Neural cell (in vitro differentiated cells): ENCODE results near the gene FAR2. TPM values are rescaled to one million over a fixed set of nuclear protein-coding genes. Genes with fewer than 3 reads are reported as not detected.

Source experiments
- H2AFZ ChIP-seq: fragments of 200-600, 300-800 bp; sonication (generic), shearing (Covaris generic); 2 replicates; pipeline ENCODE4 v1.6.0; 2014; ENCODE audit warnings: low read depth, mild to moderate bottlenecking, antibody characterized with exemption, low read length, moderate library complexity
- H3F3A ChIP-seq: fragments of 200-600 bp; shearing (Covaris generic); 2 replicates; pipeline ENCODE4 v1.6.1; 2016; ENCODE audit warnings: mild to moderate bottlenecking, moderate library complexity, mixed read lengths, antibody characterized with exemption, low read length; ENCODE audit not compliant: insufficient read depth, poor library complexity, severe bottlenecking
- H3K27ac ChIP-seq: fragments of 200-600, 300-800 bp; sonication (generic), shearing (Covaris generic); 2 replicates; pipeline ENCODE4 v1.5.1; 2014; ENCODE audit warnings: mild to moderate bottlenecking, low read length, moderate library complexity
- H3K27me3 ChIP-seq: fragments of 300-800, 200-600 bp; sonication (generic), shearing (Covaris generic); 2 replicates; pipeline ENCODE4 v1.6.0; 2014; ENCODE audit warnings: mild to moderate bottlenecking, low read depth, low read length, moderate library complexity; ENCODE audit not compliant: insufficient read depth
- H3K36me3 ChIP-seq: fragments of 300-800, 200-600 bp; sonication (generic), shearing (Covaris generic); 2 replicates; pipeline ENCODE4 v1.5.1; 2014; ENCODE audit warnings: mild to moderate bottlenecking, antibody characterized with exemption, low read length, moderate library complexity; ENCODE audit not compliant: insufficient read depth
- H3K4me2 ChIP-seq: fragments of 300-800, 200-600 bp; sonication (generic), shearing (Covaris generic); 2 replicates; pipeline ENCODE4 v1.6.0; 2014; ENCODE audit warnings: mild to moderate bottlenecking, low read length
- H3K4me3 ChIP-seq: fragments of 300-800, 200-600 bp; sonication (generic), shearing (Covaris generic); 2 replicates; pipeline ENCODE4 v1.5.1; 2014; ENCODE audit warnings: mild to moderate bottlenecking, low read length, moderate library complexity
- H3K79me2 ChIP-seq: fragments of 200-600 bp; shearing (Covaris generic); replicated peaks from 2 replicates; pipeline ENCODE4 v1.6.0; 2014; ENCODE audit warnings: mild to moderate bottlenecking, low read length, moderate library complexity; ENCODE audit not compliant: insufficient read depth
- H3K9ac ChIP-seq: fragments of 300-800, 200-600 bp; sonication (generic), shearing (Covaris generic); 2 replicates; pipeline ENCODE4 v1.6.1; 2016; ENCODE audit warnings: mild to moderate bottlenecking, low read length, mixed read lengths
- H3K9me2 ChIP-seq: fragments of 200-600 bp; shearing (Covaris generic); 2 replicates; pipeline ENCODE4 v1.6.1; 2016; ENCODE audit warnings: mild to moderate bottlenecking, low read length, mixed read lengths; ENCODE audit not compliant: insufficient read depth
- H3K9me3 ChIP-seq: fragments of 200-600, 300-800 bp; sonication (generic), shearing (Covaris generic); 2 replicates; pipeline ENCODE4 v1.6.1; 2016; ENCODE audit warnings: mild to moderate bottlenecking, mixed run types, low read length, moderate library complexity, mixed read lengths
- H4K20me1 ChIP-seq: fragments of 200-600 bp; shearing (Covaris generic); 2 replicates; pipeline ENCODE4 v1.6.1; 2016; ENCODE audit warnings: mild to moderate bottlenecking, mixed run types; ENCODE audit not compliant: insufficient read depth
- EP300 ChIP-seq: fragments of 450-650 bp; conservative IDR thresholded peaks from 2 replicates; pipeline ENCODE4 v1.6.1; 2014; ENCODE audit warnings: antibody characterized with exemption, mild to moderate bottlenecking, moderate library complexity; ENCODE audit not compliant: poor library complexity, severe bottlenecking
- EZH2 ChIP-seq: fragments of 200-600, 300-800 bp; shearing (Covaris generic), sonication (generic); IDR thresholded peaks from 2 replicates; pipeline ENCODE4 v1.6.1; 2014; ENCODE audit warnings: antibody characterized with exemption, low read length, borderline replicate concordance, mild to moderate bottlenecking; ENCODE audit not compliant: insufficient read depth, poor library complexity, severe bottlenecking
- MXI1 ChIP-seq: fragments of 450-650 bp; conservative IDR thresholded peaks from 2 replicates; pipeline ENCODE4 v1.6.1; 2014; ENCODE audit warnings: antibody characterized with exemption, mild to moderate bottlenecking; ENCODE audit not compliant: poor library complexity, severe bottlenecking
- POLR2AphosphoS5 ChIP-seq: IDR thresholded peaks from 2 replicates; pipeline ENCODE4 v1.6.1; 2012
- RAD21 ChIP-seq: fragments of 450-650 bp; conservative IDR thresholded peaks from 2 replicates; pipeline ENCODE4 v1.6.1; 2014; ENCODE audit warnings: antibody characterized with exemption, mild to moderate bottlenecking, moderate library complexity
- SMC3 ChIP-seq: fragments of 450-650 bp; conservative IDR thresholded peaks from 2 replicates; pipeline ENCODE4 v1.6.1; 2014; ENCODE audit warnings: antibody characterized with exemption, mild to moderate bottlenecking, moderate library complexity; ENCODE audit not compliant: poor library complexity
- TAF1 ChIP-seq: IDR thresholded peaks from 2 replicates; pipeline ENCODE4 v1.6.1; 2012; ENCODE audit warnings: low read depth
- polyA plus RNA-seq: library from polyadenylated mRNA; depleted of rRNA; stranded (reverse); fragments of >200 nt; gene quantifications from 2 replicates; pipeline ENCODE4 v1.2.3, GENCODE V29; 2014
- TF ChIP-seq, protein P1 (sequence below): IDR thresholded peaks from 2 replicates; pipeline ENCODE4 v1.6.1; 2012; ENCODE audit warnings: borderline replicate concordance
- TF ChIP-seq, protein P2 (sequence below): fragments of 450-650 bp; IDR thresholded peaks from 2 replicates; pipeline ENCODE4 v1.5.1; 2014; ENCODE audit warnings: antibody characterized with exemption, mild to moderate bottlenecking, moderate library complexity; ENCODE audit not compliant: poor library complexity, severe bottlenecking

Gene FAR2
- polyA plus RNA-seq, 1 donor from 2014 or later: 0.99 TPM

DNA sequence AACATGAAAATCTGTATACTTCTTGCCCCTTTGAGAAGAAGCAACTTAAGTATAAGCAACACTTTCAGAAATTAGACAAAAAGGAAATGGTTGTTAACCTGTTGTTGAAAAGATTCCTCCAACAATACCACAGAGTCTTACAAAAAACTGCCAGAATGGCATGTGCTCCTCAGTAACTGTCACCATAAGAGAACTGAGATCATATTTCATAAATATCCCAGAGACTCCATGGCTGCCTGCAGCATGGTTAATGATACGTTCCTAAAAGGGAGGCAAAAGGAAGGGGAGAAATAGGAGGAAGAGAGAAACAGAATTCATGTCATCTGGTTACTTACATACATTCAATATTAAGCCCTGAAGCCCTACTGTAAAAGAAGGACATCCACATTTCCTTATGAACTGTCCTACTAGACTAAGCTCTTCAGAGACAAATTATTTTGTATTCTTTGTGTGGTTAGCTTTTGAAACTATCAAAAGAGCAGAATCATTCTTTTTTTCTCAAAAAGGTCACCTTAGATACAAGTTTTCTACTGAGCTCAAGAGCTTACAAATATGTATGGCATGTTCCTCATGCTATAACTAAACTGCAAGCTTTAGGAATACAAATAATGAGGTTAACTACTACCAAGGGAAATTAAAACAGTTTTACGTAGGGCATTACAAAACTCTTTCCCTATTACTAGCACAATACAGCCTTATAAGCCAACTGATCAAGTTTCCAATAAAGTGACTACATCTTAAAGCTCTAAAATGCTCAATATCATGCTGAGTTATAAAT, 194.1 kb downstream of the FAR2 start:
- no peaks in the 10 kb centered on the region for H3K9me3 ChIP-seq
- H3K27ac ChIP-seq: no peak overlapping the region
- H3K36me3 ChIP-seq: peaks cover 3% of the 10 kb centered on the region
- H3K79me2 ChIP-seq: no peaks in the 10 kb centered on the region
- no peaks in the 10 kb centered on the region for H4K20me1 ChIP-seq
- H3K4me3 ChIP-seq: no peak overlapping the region
- no peak overlapping the region for H2AFZ ChIP-seq
- no peaks in the 10 kb centered on the region for H3F3A ChIP-seq
- H3K4me2 ChIP-seq: no peak overlapping the region
- H3K9me2 ChIP-seq: no peaks in the 10 kb centered on the region
- TF ChIP-seq RAD21 (no peak), EZH2 (no peak), SMC3 (no peak), EP300 (no peak), MXI1 (no peak), POLR2AphosphoS5 (no peak), TAF1 (no peak)
- TF ChIP-seq, protein P1, sequence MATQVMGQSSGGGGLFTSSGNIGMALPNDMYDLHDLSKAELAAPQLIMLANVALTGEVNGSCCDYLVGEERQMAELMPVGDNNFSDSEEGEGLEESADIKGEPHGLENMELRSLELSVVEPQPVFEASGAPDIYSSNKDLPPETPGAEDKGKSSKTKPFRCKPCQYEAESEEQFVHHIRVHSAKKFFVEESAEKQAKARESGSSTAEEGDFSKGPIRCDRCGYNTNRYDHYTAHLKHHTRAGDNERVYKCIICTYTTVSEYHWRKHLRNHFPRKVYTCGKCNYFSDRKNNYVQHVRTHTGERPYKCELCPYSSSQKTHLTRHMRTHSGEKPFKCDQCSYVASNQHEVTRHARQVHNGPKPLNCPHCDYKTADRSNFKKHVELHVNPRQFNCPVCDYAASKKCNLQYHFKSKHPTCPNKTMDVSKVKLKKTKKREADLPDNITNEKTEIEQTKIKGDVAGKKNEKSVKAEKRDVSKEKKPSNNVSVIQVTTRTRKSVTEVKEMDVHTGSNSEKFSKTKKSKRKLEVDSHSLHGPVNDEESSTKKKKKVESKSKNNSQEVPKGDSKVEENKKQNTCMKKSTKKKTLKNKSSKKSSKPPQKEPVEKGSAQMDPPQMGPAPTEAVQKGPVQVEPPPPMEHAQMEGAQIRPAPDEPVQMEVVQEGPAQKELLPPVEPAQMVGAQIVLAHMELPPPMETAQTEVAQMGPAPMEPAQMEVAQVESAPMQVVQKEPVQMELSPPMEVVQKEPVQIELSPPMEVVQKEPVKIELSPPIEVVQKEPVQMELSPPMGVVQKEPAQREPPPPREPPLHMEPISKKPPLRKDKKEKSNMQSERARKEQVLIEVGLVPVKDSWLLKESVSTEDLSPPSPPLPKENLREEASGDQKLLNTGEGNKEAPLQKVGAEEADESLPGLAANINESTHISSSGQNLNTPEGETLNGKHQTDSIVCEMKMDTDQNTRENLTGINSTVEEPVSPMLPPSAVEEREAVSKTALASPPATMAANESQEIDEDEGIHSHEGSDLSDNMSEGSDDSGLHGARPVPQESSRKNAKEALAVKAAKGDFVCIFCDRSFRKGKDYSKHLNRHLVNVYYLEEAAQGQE: no peak
- TF ChIP-seq, protein P2, sequence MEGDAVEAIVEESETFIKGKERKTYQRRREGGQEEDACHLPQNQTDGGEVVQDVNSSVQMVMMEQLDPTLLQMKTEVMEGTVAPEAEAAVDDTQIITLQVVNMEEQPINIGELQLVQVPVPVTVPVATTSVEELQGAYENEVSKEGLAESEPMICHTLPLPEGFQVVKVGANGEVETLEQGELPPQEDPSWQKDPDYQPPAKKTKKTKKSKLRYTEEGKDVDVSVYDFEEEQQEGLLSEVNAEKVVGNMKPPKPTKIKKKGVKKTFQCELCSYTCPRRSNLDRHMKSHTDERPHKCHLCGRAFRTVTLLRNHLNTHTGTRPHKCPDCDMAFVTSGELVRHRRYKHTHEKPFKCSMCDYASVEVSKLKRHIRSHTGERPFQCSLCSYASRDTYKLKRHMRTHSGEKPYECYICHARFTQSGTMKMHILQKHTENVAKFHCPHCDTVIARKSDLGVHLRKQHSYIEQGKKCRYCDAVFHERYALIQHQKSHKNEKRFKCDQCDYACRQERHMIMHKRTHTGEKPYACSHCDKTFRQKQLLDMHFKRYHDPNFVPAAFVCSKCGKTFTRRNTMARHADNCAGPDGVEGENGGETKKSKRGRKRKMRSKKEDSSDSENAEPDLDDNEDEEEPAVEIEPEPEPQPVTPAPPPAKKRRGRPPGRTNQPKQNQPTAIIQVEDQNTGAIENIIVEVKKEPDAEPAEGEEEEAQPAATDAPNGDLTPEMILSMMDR: no peak
- H3K27me3 ChIP-seq: no peaks in the 10 kb centered on the region
- no peak overlapping the region for H3K9ac ChIP-seq

DNA sequence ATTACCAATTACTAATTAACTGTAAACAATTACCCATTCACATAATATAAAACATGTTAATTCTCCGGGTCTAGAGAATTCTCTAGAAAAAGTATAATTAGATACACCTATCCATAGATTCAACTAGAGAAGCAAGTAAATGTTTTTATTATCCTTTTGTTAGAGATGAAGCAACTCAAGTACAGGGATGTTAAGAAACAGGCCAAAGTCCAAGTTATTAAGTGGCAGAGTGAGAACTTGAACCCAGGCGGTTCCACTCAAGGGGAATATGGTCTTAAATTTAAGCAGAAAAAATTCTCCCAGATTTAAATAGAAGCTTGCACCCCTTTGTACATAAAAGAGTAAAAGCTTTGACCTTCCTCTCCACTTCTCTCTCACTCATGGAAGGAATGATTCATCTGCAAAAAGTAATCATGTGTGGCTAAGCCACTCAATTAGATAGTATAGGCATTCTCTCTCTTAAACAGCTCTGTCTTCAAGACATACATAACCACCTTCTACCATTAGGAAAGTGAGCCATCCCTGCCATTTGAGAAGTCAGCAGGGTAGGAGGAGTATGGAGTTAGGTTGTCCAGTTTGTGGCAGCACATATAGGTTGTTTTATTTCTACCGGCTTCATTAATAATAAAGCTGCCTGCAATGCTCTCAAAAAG, 197.8 kb downstream of the FAR2 start:
- Histone ChIP-seq H3K27me3 (no peaks in the 10 kb centered on the region), H3K9me2 (no peaks in the 10 kb centered on the region), H3K27ac (no peak overlapping the region), H3K9me3 (no peaks in the 10 kb centered on the region), H2AFZ (no peak overlapping the region), H3K36me3 (peaks cover 12% of the 10 kb centered on the region), H4K20me1 (no peaks in the 10 kb centered on the region), H3K4me2 (no peak overlapping the region), H3F3A (no peaks in the 10 kb centered on the region), H3K79me2 (no peaks in the 10 kb centered on the region), H3K4me3 (no peak overlapping the region), H3K9ac (no peak overlapping the region)
- no peak for TF ChIP-seq TAF1
- TF ChIP-seq POLR2AphosphoS5: no peak
- no peak for TF ChIP-seq EZH2
- TF ChIP-seq SMC3: no peak
- TF ChIP-seq EP300: no peak
- TF ChIP-seq, protein P1: no peak
- TF ChIP-seq, protein P2: no peak
